ENCODE results near the gene DBN1. TPM values are rescaled to one million over a fixed set of nuclear protein-coding genes. Genes with fewer than 3 reads are reported as not detected.

DBN1 gene
- total and polyA plus RNA-seq, 9 donors, result 18.4 to 91.6 (median 55.7) TPM

- Histone ChIP-seq H3K27ac (no peak overlapping the region), H3K36me3 (no peaks in the 10 kb centered on the region), H3K9me3 (no peaks in the 10 kb centered on the region), H3K4me3 (no peak overlapping the region), H3K27me3 (no peaks in the 10 kb centered on the region), H3K4me1 (ENCODE audit: insufficient read depth) (peaks cover 13% of the 10 kb centered on the region)
- no peak for DNase-seq
- TF ChIP-seq CTCF (IDR thresholded peaks at IDR 0.05) (no peak), POLR2A (IDR thresholded peaks at IDR 0.05) (no peak), EP300 (IDR thresholded peaks at IDR 0.05) (no peak)
- intact Hi-C loops (cut with DNase I), result loop anchor here in 1 of 4 donors (10.0 kb wide), 1 partner anchor 376 kb away; no protein-coding TSS in a partner anchor
- WGBS, 3 donors, result 84 to 88% (median 87%) methylated on average over 16 of the region's 16 CpGs
These were observed 17.6 kb upstream of the DBN1 start for GRCh38 chr5:177490992-177491391.

GRCh38 chr5:177490311-177490991 lies 17.0 kb upstream of the DBN1 start:
- DNase-seq, result no peak
- 76 to 81% (median 78%) methylated on average over 15 of the region's 15 CpGs for WGBS, 3 donors
- H3K9me3 ChIP-seq, result no peaks in the 10 kb centered on the region
- intact Hi-C loops (cut with DNase I), result loop anchor here in 1 of 4 donors (10.0 kb wide), 1 partner anchor 376 kb away; no protein-coding TSS in a partner anchor
- H3K27me3 ChIP-seq, result no peaks in the 10 kb centered on the region
- H3K27ac ChIP-seq, result no peak overlapping the region
- H3K36me3 ChIP-seq, result no peaks in the 10 kb centered on the region
- TF ChIP-seq EP300 (IDR thresholded peaks at IDR 0.05) (no peak), POLR2A (IDR thresholded peaks at IDR 0.05) (no peak), CTCF (IDR thresholded peaks at IDR 0.05) (no peak)
- peaks cover 8% of the 10 kb centered on the region for H3K4me1 ChIP-seq (ENCODE audit: insufficient read depth)
- no peak overlapping the region for H3K4me3 ChIP-seq

GRCh38 chr5:177489119-177489716 lies 15.8 kb upstream of the DBN1 start:
- H3K36me3 ChIP-seq, result no peaks in the 10 kb centered on the region

GRCh38 chr5:177487975-177488374 lies 14.5 kb upstream of the DBN1 start:
- intact Hi-C loops (cut with DNase I), result no loop called here
- Histone ChIP-seq H3K27ac (no peak overlapping the region), H3K4me3 (no peak overlapping the region), H3K9me3 (no peaks in the 10 kb centered on the region), H3K4me1 (ENCODE audit: insufficient read depth) (no peaks in the 10 kb centered on the region), H3K27me3 (no peaks in the 10 kb centered on the region), H3K36me3 (no peaks in the 10 kb centered on the region)
- 83 to 85% (median 83%) methylated on average over 15 of the region's 15 CpGs for WGBS, 3 donors
- no peak for TF ChIP-seq POLR2A (IDR thresholded peaks at IDR 0.05)
- no peak for TF ChIP-seq CTCF (IDR thresholded peaks at IDR 0.05)
- TF ChIP-seq EP300 (IDR thresholded peaks at IDR 0.05), result no peak
- no peak for DNase-seq

More at GRCh38 chr5:177489119-177489716, 15.8 kb upstream of the DBN1 start:
- H3K27ac ChIP-seq, result no peak overlapping the region
- no peaks in the 10 kb centered on the region for H3K4me1 ChIP-seq (ENCODE audit: insufficient read depth)
- 73 to 78% (median 74%) methylated on average over 26 of the region's 26 CpGs for WGBS, 3 donors
- no peaks in the 10 kb centered on the region for H3K9me3 ChIP-seq
- TF ChIP-seq CTCF (IDR thresholded peaks at IDR 0.05) (no peak), POLR2A (IDR thresholded peaks at IDR 0.05) (no peak), EP300 (IDR thresholded peaks at IDR 0.05) (no peak)
- intact Hi-C loops (cut with DNase I), result no loop called here
- no peak for DNase-seq
- no peaks in the 10 kb centered on the region for H3K27me3 ChIP-seq
- no peak overlapping the region for H3K4me3 ChIP-seq

Data from ovary (tissue), 9 donors.